ENCODE measurements around the gene SNX14. TPM values are rescaled to one million over a fixed set of nuclear protein-coding genes. Genes with fewer than 3 reads are reported as not detected.
A peak's percentile ranks its signal among the peaks of the same experiment; 100 is the strongest.

Gene SNX14
- total and polyA plus RNA-seq, 8 donors, result 11.2 to 209 (median 61.5) TPM

GRCh38 chr6:85462673-85463072 lies 131.0 kb downstream of the SNX14 start:
- no peak for DNase-seq
- intact Hi-C loops (cut with DNase I; ENCODE audit: low total_unique reads), result no loop called here
- TF ChIP-seq, protein P1, sequence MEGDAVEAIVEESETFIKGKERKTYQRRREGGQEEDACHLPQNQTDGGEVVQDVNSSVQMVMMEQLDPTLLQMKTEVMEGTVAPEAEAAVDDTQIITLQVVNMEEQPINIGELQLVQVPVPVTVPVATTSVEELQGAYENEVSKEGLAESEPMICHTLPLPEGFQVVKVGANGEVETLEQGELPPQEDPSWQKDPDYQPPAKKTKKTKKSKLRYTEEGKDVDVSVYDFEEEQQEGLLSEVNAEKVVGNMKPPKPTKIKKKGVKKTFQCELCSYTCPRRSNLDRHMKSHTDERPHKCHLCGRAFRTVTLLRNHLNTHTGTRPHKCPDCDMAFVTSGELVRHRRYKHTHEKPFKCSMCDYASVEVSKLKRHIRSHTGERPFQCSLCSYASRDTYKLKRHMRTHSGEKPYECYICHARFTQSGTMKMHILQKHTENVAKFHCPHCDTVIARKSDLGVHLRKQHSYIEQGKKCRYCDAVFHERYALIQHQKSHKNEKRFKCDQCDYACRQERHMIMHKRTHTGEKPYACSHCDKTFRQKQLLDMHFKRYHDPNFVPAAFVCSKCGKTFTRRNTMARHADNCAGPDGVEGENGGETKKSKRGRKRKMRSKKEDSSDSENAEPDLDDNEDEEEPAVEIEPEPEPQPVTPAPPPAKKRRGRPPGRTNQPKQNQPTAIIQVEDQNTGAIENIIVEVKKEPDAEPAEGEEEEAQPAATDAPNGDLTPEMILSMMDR (IDR thresholded peaks at IDR 0.05), result no peak
- TF ChIP-seq POLR2A (IDR thresholded peaks at IDR 0.05) (no peak), EP300 (IDR thresholded peaks at IDR 0.05) (no peak), POLR2AphosphoS5 (IDR thresholded peaks at IDR 0.05) (no peak)
- Histone ChIP-seq H3K9me3 (no peaks in the 10 kb centered on the region), H3K4me3 (no peak overlapping the region), H3K36me3 (no peaks in the 10 kb centered on the region), H3K27ac (peak overlapping the region in 1 of 5 donors; percentile 60), H3K27me3 (no peaks in the 10 kb centered on the region), H3K4me1 (peaks cover 16 to 71% (median 41%) of the 10 kb centered on the region in 4 donors)
- WGBS, 5 donors, result 35 to 58% (median 55%) methylated on average over 2 of the region's 2 CpGs

- peak in 1 of 2 donors; percentile 26 for DNase-seq
- Histone ChIP-seq H3K27me3 (no peaks in the 10 kb centered on the region), H3K9me3 (no peaks in the 10 kb centered on the region), H3K27ac (peak overlapping the region in 3 of 5 donors; percentile 56 to 60 (median 58)), H3K4me1 (peaks cover 16 to 76% (median 41%) of the 10 kb centered on the region in 4 donors), H3K4me3 (no peak overlapping the region), H3K36me3 (no peaks in the 10 kb centered on the region)
- TF ChIP-seq POLR2AphosphoS5 (IDR thresholded peaks at IDR 0.05), result no peak
- no peak for TF ChIP-seq POLR2A (IDR thresholded peaks at IDR 0.05)
- no peak for TF ChIP-seq EP300 (IDR thresholded peaks at IDR 0.05)
- TF ChIP-seq, protein P1 (IDR thresholded peaks at IDR 0.05), result no peak
- WGBS, 5 donors, result 68 to 97% (median 80%) methylated on average over 4 of the region's 4 CpGs
- intact Hi-C loops (cut with DNase I; ENCODE audit: low total_unique reads), result no loop called here
Observed at GRCh38 chr6:85461798-85462170, 131.9 kb downstream of the SNX14 start.

DNA sequence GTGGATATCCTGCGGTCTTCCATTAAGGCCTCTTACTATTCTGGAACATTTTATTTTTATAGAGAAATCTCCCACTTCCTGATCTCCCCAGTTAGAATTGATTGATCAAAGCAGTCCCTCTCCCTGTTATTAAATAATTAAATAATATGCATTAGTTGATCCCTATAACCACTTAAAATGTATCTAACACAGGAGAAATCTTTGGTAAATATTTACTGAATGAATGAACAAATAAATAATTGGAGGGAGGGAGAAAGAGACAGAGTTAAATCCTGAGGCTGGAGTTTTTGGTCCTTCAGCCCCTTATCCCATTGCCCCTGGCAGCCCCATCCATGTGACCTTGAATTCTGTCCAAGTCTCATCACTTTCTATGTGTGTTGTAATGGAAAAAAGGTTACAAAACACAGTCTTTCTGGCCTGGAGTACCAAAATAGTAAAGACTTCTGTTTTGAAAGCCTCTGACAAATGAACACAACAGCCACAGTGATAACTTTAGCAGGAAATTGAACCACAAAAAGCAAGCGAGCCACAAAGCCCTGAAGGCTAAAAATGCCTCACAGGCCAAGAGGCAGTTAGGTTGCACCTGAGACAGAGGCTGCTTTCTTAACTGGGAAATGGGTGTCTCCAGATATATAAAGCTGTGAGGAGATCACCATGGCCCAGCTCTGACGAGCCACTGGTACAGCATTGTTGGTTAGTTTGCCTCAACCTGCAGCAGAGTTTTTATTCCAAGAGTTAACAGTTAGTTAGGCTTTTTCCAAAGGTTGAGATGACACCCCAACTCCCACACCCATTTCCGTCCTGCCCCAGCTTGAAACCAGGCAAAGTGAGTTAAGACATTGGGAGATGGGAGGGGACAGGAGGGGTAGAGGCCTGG lies 132.5 kb downstream of the SNX14 start:
- WGBS, 5 donors, result 50 to 59% (median 56%) methylated on average over 4 of the region's 4 CpGs
- Histone ChIP-seq H3K36me3 (no peaks in the 10 kb centered on the region), H3K4me3 (no peak overlapping the region), H3K4me1 (peaks cover 16 to 76% (median 41%) of the 10 kb centered on the region in 4 donors), H3K9me3 (no peaks in the 10 kb centered on the region), H3K27me3 (no peaks in the 10 kb centered on the region), H3K27ac (peak overlapping the region in 4 of 5 donors; percentile 8 to 60 (median 57))
- DNase-seq, result peak in 1 of 2 donors; percentile 53
- intact Hi-C loops (cut with DNase I; ENCODE audit: low total_unique reads), result no loop called here
- TF ChIP-seq EP300 (IDR thresholded peaks at IDR 0.05) (no peak), POLR2AphosphoS5 (IDR thresholded peaks at IDR 0.05) (no peak), POLR2A (IDR thresholded peaks at IDR 0.05) (no peak)
- TF ChIP-seq, protein P1 (IDR thresholded peaks at IDR 0.05), result no peak

DNA sequence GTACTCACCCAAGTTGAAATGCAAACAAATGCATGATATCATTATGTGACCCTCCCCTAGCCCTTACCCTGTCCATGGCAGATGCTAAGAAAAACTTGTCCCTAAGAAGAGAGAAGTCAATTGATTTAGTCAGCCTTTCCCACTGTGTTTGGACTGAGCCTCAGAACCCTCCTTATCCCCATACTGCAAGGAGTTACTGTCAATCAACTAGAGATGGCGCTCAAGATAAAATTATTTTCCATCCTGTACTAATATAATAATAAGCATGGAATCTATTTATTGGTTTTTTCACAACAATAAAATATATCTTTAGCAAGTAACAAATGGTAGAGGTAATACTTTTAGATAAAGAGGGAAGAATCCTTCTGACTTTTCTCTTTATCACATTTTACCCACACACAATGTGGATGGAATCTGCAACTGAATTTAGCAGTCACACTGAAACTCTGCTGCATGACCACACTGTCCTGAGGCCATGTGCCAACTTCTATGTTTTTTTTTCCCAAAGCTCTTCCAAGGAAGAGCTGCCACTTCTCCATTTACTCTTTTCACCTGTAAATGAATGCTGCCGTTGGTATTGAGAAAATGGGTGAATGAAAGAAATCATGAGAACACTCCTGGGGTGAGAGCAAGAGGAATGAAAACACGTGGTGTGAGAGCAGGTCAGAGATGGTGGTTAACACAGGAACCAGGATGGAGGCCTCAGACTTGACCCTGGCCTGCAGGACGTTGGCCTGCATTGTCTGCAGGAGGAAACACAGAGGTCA lies 133.3 kb downstream of the SNX14 start:
- Histone ChIP-seq H3K4me3 (no peak overlapping the region), H3K36me3 (no peaks in the 10 kb centered on the region), H3K4me1 (peaks cover 16 to 76% (median 41%) of the 10 kb centered on the region in 4 donors), H3K9me3 (no peaks in the 10 kb centered on the region), H3K27ac (peak overlapping the region in 4 of 5 donors; percentile 8 to 60 (median 57)), H3K27me3 (no peaks in the 10 kb centered on the region)
- TF ChIP-seq POLR2AphosphoS5 (IDR thresholded peaks at IDR 0.05), result no peak
- TF ChIP-seq, protein P1 (IDR thresholded peaks at IDR 0.05), result no peak
- no peak for TF ChIP-seq EP300 (IDR thresholded peaks at IDR 0.05)
- TF ChIP-seq POLR2A (IDR thresholded peaks at IDR 0.05), result no peak
- intact Hi-C loops (cut with DNase I; ENCODE audit: low total_unique reads), result no loop called here
- DNase-seq, result peak in 1 of 2 donors; percentile 42
- 50 to 65% (median 52%) methylated on average over 4 of the region's 4 CpGs for WGBS, 5 donors

All from stomach (tissue), 9 donors.